T-helper 22 cell (primary cell): Measurements from ENCODE around the gene RASL10B.
"Not testable (repeated sequence)": the region's sequence is repeated elsewhere in the genome, so short reads cannot be mapped to it uniquely, and the experiment has no call there.

Experiments used
- DNase-seq: peaks from one replicate; pipeline ENCODE4 v3.0.0-alpha.2; 2020; ENCODE audit warnings: low read depth

Gene RASL10B

GRCh38 chr17:35742896-35743477, 11.5 kb downstream of the RASL10B start:
- DNase-seq: no peak

- no peak for DNase-seq
Observed at GRCh38 chr17:35743626-35744328, 12.3 kb downstream of the RASL10B start.

DNA sequence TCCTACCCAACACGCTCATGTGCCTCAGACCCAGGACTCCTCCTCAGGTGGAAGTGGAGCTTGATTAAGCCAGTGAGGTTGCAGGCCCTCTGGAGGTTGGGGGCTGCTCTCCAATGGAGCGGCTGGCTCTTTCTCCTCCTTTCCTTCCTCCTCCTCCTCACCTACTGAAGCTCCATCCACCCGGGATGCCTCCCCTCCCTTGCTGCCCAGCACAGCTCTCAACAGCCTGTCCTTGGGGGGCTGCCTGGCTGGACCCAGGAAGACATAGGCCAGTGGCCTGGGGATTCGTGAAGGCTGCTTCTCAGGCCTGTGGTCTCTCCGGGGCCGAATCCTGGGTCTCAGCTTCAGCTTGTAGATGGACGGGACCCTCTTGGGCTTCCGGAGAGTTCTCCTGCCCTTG, 13.4 kb downstream of the RASL10B start:
- DNase-seq: no peak

DNA sequence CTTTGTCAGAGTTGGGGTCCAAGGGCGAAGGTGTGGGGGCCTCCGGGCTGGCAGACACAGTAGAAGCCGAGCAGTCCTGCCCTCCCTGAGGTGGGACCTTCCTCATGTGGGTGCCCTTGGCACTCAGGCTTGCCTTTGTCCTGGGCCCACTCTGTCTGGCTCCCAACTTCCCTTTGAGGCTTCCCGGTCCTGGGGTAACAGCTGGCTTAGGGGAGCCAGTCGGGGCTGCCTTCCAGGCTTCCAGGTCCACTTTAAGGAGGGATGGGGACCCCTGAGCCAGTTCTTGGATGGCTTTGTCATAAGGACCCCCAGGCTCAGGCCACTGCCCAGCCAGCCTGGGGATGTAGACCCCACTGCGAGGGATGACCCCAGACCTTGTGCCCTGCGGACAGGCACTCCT, 13.8 kb downstream of the RASL10B start:
- no peak for DNase-seq

DNA sequence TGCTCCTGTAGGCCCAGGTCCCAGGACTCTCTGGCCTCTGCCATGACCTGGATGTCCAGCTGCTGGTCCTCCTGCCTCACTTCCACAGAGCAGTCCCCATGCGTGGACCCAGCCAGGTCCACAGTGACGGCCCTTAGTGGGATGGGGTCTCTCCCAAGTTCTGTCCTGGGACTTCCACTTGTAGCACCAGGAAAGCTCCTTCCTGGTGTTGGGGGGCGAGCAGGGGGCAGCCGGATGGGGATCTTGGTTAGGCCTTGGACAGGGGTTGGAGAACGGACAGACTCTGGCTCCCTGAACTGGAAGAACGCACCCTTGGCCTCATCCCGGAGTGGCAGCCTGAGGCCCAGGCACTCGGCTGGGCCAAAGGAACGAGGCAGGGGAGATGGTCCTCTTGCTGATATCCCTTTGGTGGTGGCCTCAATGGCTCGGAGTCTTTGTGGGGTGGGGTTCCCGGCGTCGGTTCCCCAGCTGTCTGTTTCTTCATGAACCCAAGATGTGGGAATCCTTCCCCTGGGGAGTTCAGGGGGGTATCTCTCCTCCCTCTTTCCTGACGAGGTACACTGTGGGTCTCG, 14.4 kb downstream of the RASL10B start:
- DNase-seq: no peak

DNA sequence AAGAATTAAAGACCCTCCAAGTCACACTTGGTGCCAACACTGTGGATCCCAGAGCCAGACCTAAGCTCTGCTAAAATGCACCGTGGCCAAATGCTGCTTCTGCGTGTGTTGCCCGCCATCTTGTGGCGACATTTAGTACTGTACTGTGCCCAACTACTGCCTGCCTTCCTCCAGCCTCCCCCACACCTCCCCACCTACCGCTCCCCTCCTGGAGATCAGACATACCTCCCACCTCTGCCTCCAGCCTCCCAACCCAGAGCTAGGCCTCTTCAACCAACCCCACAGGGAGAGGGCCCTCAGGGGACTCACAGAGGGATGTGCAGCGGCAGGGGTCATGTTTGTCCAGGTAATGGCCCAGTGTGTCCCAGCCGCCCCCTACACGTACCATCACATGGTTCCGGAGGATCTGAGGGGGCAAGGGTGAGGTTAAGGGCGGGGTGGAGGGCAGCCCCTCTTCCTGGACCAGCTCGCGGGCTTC, 16.1 kb downstream of the RASL10B start:
- DNase-seq: peak; percentile 36

DNA sequence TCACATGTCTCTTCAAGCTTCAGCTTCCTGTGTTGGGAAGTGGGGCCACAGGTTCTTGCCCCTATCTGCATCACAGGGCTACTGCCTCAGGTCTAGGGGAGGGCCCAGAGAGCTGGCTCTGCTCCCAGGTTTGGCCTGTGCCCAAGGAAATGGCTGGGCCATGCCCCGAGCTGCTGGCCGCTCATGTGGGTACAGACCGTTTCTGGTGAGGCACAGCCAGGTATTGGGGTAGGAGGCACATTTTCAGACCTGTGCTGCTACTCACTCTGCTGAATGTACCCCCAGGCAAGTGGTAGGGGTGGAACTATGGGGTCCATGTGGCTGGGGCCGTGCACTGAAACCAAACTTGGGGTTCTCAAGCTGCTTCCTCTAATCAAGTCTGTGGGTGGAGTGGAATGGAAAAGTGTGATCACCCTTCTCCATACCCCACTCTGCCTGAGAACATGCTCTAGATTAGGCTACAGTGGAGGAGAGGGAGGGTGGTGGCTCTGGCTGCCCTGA, 17.0 kb downstream of the RASL10B start:
- DNase-seq: no peak

DNA sequence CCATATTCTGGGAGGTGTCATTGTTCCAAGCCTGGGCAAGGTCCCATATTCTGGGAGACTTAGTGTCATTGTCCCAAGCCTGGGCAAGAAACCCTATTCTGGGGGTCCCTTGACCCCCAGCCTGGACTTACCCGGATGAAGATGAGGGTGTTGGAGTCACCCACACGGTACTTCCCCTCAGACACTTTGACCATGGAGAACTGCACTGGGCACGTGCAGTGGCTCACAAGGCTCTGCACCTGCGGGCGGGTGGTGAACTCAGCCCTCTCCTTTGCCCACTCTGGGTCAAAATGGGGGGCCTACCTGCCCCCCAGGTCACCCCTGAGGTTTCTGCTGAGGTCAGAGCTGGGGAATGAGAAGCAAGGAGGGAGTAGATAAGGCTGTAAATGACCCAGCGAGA, 17.5 kb downstream of the RASL10B start:
- DNase-seq: no peak

DNA sequence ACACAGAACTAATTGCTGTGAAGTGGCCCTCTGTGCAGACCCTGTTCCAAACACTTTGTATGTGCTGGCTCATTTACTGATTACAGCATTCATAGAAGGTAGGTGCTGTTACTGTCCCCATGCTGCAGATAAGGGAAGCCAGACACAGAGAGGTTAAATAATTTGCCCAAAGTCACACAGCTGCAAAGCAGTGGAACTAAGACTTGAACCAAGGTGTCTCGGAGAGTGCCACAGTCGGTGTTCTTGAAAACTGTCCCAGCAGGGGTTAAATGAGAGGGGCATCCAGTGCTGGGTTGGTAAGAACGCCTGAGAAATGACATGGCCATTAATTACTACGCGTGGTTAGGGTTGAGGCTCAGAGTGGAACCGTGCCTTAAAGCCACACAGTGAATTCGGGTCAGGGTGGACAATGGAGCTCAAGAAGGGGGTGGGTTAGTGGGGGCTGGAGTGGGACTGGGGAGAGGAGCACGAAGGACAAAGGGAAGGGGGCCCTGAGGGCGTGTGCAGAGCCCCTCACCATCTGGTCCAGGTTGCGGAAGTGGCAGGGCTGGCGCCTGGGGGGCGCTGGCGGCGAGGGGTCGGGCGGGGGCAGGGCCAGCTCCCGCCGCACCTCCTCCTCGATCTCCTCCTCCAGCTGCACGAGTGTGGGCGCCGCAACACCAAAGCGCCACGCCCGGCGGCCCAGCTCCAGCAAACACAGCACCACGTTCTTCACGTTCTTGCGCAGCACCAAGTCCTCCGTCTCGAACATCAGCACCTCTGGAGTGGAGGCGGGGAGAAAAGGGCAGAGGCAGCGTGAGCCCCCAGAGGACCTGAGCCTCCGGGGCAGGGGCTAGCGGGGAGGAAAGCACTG, 18.3 kb downstream of the RASL10B start:
- DNase-seq: no peak

- no peak for DNase-seq
Observed at GRCh38 chr17:35750526-35751395, 19.3 kb downstream of the RASL10B start.

GRCh38 chr17:35751541-35751940, 20.1 kb downstream of the RASL10B start:
- not testable (repeated sequence) for DNase-seq

DNA sequence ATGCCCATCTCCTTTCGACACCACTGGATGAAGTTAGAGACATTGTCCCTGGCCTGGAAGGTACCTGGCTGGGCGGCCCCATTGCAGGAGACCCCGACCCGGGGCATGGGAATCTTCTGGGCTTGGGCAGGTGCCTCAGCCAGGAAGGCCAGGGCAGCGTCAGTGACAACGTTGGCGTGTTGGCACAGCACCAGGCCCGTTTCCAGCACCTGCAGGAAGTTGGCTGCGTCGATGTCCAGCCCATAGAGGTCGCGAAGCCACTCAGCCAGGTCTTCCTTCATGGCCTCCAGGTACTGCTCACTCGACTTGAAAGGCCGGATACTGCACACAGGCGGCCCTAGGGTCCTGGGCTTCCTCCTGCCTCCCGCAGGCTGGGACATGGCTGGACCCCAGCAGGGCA, 21.0 kb downstream of the RASL10B start:
- DNase-seq: no peak

GRCh38 chr17:35752945-35753764, 21.7 kb downstream of the RASL10B start, which contains the start of gene GAS2L2:
Gene GAS2L2 (minus strand): TSS chr17:35753239. CDS start chr17:35752850, 389 bp downstream.
- no peak for DNase-seq

DNA sequence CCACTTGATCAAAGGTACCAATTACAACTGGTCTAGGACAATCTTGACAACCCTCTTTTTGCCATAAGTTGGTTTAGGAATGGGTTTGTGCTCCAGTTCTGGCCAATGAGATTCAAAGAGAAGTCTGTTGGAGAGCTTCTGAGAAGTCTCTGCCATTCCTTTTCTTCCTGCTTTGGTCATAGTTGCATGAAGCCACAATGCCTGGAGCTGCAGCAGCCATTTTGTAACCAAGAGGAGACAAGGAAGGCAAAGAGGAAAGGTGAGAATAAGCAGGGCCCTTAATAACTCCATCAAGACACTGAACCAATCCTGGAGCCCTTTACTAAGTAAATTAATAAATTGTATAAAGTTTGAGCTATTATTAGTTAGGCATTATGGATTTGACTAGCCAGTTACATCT, 25.8 kb downstream of the RASL10B start:
- no peak for DNase-seq

- no peak for DNase-seq
Observed at GRCh38 chr17:35760587-35760986, 29.1 kb downstream of the RASL10B start, which contains the start of gene C17orf50. Gene C17orf50 (plus strand): TSS chr17:35760887. CDS start chr17:35760942, 55 bp downstream.

DNA sequence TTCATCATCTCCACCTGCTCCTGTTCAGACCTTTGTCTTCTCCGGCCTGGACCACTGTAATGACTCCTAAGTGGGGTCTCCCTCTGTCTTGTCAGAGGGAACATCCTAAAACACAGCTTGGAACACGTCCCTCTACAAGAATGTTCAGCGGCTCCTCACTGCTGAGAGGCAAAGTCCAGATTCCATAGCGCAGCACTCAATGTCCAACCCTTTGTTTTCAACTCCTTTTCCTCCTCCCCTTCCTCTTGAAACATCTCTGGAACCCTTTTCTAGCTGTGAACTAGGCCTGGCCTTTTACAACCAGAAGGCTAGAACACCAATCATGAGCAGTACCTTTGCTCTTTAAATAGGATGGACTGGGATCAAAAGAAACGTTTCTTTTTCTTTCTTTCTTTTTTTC, 30.2 kb downstream of the RASL10B start:
- DNase-seq: no peak

GRCh38 chr17:35763767-35764122, 32.3 kb downstream of the RASL10B start:
- DNase-seq: no peak

DNA sequence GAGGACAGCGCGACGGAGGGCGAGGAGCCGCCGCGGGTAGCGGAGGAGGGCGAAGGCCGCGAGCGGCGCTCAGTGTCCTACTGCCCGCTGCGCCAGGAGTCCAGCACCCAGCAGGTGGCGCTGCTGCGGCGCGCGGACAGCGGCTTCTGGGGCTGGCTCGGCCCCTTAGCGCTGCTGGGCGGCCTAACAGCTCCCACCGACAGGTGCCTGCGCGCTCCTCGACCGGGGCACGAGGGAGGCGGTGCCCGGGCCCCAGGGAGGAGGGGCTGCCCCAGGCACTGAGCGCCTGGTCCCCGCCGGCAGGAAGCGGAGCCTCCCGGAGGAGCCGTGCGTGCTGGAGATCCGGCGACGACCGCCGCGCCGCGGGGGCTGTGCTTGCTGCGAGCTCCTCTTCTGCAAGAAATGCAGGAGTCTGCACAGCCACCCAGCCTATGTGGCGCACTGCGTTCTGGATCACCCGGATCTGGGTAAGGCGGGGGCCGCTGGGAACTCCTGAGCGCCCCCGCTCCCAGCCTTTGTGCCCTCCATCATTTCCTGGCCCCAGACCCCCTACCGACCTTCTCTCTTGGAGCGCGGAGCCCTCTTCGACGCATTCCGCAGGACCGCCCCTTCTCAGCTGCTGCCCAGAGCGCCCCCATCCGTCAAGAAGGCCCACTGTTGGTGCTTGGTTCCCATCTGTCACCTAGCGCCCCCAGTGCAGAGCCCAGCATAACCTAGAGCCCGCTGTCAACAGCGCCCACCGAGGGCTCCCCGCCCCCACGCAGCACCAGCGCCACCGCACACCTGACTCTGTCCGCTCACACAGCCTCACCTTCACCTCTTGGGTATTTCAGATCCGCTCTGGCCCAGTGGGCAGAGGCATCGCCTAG, 32.9 kb downstream of the RASL10B start:
- DNase-seq: peak; percentile 69

DNA sequence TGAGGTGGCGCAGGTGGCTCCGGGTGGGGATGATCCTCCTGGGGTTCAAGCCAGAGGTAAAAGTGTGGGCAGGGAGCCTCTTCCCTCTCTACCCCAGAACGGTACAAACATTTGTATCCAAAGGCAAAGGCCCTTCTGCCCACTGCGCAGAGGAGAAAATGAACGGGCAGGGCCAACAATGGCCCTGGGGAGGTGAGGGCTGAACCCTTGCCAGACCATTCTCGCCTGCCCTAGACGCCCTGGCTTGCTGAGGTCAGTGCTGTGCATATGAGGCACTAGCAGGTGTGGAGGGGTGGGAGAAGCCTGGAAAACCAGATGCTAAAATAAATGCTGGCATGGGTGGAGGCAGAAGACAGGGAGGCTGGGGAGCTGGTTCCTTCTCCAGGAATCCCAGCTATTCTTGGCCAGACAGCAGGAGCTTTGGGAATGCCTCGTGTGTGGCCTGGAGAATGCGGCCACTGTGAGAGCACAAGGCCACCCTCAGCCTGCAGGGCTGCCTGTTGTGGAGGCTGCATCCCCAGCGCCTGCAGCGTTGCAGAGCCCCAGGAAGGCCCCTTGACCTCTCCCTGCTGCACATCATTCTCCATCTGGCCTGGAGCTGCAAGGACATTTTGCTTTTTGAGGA, 33.8 kb downstream of the RASL10B start:
- no peak for DNase-seq
